HG03432 (cell line): ENCODE data around the gene CDK16.
A peak's percentile ranks its signal among the peaks of the same experiment; 100 is the strongest.

ENCODE experiments used
- ATAC-seq: cut with Tn5 transposase; IDR thresholded peaks from one replicate; pipeline ENCODE4 v1.9.1; 2021; ENCODE audit warnings: mild to moderate bottlenecking, moderate library complexity; ENCODE audit not compliant: unreplicated experiment

The CDK16 gene

DNA sequence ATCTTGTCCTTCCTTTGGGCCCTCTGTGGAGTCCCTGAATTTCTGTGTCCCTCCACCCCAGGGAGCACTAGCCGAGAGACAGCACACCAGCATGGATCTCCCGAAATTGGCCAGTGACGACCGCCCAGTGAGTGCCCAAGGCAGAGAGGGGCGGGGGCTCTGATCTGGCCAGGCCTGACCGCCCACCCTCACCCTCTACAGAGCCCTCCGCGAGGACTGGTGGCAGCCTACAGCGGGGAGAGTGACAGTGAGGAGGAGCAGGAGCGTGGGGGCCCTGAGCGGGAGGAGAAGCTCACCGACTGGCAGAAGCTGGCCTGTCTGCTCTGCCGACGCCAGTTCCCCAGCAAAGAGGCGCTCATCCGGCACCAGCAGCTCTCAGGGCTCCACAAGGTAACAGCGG lies 33.2 kb upstream of the CDK16 start:
- no peak for ATAC-seq

DNA sequence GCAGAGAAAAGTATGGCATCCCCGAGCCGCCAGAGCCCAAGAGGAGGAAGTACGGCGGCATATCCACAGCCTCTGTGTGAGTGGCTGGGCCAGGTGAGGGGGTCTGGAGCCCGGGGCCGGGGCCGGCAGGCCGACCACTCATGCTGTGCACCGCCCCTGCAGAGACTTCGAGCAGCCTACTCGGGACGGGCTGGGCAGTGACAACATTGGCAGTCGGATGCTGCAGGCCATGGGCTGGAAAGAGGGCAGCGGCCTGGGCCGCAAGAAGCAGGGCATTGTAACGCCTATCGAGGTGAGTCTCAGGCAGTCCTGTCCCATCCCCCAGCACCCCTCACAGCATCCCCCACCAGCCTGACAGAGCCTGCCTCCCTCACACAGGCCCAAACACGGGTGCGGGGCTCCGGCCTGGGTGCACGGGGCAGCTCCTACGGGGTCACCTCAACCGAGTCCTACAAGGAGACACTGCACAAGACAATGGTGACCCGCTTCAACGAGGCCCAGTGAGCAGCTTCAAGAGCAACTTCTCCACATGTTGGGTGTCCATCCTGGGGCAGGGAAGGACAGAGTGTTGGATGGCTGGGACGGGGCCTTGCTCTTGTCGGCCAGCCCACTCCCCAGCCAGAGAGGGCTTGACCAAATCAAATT lies 32.3 kb upstream of the CDK16 start:
- ATAC-seq = no peak

DNA sequence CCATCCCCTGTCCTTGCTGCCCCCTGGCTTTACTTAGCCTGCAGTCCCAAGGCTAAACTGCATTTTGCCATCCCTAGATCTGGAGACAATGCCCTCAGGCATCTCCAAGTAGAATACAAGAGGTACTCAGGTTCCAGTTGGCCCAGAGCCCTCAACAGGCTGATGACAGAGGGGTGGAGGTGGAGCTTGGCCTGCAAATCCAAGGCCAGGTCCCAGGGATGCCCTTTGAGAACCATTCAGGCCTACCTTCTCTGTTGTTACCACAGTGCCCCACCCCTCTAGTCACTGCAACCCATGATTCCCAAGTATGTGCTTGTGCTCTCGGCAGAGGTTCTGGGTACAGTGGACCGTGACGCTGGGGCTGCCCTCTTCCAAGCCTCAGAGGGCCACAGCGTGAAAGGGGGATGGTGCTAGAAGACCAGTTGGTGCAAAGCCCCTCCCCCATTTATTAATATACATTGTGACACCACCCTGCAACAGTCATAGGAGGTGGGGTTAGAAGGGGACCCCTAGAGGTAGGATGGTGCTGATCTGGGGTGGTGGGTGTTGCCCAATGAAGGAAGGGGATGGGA lies 31.3 kb upstream of the CDK16 start:
- ATAC-seq = no peak

DNA sequence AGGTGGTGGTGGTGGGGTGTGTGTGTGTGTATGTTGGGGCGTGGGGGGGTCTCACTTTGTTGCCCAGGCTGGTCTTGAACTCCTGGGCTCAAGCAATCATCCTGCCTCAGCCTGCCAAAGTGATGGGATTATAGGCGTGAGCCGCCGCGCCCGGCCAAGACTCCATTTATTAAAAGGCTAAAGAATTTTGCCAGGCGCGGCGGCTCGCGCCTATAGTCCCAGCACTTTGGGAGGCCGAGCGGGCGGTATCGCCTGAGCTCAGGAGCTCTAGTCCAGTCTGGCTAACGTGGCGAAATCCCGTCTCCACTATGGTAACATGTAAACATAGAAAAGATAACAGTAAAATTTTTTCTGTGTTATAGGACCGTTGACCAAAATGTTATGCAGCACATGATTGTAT lies 28.6 kb upstream of the CDK16 start:
- no peak for ATAC-seq

DNA sequence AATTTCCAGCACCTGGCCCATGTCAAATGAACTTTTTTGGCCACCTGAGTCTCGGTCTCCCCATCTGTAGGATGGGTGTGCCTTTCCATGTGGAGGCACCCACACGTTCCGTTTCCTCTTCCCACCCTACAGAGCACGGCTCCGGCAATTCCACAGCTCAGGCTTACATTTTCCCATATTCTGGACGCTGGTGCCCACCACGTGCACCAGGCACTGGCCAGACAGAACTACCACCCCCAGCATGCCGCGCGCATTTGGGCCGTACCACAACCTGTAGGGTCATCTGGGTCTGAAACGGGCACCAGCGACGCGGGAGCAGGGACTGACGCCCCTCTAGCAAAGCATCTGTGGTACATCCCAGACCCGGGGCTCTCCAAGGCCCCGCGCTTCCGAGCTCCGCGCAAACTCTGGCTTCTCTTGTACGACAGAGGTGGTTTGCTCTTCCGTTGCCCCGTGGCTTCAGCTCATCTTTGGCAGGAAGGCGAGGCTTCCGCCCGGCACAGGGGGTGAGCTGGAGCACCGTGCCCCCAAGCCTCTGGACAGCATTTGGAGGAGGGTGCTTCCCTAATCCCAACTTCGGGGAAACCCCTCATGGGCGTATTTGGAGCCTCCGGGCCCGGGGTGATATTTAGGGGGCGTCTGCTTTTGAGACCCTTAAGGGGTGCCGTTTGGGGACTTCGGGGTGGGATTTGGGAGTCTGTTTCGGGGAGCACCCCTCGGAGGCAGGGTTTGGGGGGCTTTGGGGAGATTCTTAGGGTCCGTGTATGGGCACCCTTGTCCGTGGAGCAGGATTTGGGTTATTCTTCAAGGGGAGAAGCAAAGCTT lies 27.8 kb upstream of the CDK16 start:
- ATAC-seq = peak; percentile 76

DNA sequence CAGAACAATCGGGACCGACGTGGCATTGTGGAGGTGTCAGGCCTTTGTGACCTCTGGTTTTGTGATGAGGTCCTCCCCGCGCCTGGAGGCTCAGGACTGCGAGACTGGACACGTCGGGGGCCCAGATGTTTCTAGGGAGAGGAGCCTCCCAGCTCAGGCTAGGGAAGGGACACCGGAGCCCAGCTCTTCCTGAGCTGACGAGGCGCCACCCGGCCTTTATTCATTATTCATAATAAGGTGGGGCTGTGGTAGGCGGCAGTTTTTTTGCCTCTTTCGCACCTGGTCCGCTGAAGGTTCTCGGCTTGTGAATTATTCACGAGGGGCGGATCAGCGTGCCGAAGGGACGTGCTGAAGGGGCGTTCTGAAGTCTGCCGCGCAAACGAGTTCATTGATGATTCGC lies 27.1 kb upstream of the CDK16 start:
- ATAC-seq = no peak

DNA sequence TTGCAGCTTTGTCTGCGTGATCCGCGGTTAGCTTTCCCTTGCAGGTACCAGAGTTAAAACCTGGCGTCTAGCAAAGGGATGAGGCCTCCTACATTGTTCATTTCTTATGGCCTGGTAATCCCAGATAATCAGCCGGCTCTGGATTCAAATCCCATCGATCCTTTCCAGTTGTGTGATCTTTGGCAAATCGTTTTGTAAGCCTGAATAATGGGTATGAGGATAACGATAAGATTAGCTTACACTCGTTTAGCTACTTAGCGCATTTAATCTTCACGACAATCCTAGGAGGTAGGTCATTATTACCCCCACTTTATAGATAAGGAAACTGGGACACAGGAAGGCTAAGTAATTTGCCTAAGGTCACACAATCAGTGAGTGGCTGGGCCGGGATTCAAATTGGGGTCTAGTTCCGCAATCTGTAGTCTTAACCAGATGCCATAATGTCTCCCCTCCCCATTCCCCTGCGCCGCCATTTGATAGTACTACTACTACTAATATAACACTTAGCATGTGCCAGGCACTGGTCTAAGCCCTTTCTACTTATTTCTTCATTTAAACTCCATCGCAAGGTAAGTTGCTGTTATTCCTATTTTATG lies 26.6 kb upstream of the CDK16 start:
- ATAC-seq = no peak

DNA sequence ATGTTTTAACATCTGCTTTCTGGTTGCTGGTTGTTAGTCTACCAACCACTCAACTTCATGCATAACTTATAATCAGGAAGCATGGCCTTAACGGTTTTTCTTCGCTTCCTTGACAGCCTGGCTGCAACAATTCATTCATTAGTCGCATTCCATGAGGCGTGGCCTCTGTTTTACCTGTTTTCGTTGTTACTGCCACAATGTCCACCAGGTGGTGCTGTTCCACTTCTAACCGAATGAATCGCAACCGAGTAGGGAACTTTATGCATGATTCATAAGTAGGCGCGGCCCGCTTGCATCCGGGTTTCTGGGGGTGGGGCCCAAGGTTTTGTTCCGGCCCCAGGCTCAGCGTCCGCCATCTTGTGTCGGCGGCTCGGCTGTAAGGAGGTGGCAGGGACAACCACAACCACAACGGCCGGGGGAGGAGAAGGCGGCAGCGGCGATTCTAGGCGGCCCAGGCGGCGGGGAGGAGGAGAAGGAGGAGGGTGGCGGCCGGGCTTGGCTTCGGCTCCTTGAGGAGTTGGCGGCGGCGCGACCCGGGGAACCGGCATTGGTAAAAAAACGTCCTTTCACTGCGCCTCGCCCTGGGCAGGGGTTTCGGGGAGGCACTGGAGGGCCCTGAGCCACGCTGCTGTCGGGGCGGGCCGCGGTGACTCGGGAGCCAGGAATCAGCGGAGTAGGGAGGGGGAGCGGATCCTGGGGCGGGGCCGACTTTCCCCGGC lies 24.8 kb upstream of the CDK16 start, which contains the start of gene UBA1:
Gene UBA1, plus strand, starts transcription at position 355 of the 719 bp plus-strand sequence. CDS start 4,974 bp downstream, outside the sequence.
- ATAC-seq = peak; percentile 70

DNA sequence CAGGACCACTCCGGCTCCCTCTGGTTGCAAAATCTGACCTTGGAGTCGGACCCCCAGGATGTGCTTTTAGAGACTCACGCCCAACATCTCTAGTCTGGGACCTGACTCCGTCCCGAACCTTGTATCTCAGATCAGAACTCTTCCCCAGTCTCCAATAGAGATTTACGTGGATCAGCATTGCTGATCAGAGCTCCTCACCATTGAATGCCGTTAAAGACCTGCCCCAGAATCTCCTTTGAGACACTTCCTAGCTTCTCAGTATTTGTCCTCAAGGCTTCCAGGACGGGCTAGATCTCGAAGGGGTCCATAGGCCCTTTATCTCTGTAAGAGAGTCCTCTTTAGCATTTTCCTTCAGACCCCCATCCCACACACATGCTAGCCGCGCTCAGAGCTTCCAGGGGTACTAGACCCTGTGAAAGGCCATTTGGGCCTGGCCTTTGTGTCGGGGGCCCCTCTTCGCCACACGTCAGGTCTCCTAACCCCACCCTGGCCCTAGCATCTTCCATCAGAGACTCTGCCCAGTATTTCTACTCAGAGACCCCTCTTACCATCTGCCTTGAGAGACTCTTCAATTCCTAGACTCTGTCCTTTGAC lies 24.2 kb upstream of the CDK16 start:
- no peak for ATAC-seq

DNA sequence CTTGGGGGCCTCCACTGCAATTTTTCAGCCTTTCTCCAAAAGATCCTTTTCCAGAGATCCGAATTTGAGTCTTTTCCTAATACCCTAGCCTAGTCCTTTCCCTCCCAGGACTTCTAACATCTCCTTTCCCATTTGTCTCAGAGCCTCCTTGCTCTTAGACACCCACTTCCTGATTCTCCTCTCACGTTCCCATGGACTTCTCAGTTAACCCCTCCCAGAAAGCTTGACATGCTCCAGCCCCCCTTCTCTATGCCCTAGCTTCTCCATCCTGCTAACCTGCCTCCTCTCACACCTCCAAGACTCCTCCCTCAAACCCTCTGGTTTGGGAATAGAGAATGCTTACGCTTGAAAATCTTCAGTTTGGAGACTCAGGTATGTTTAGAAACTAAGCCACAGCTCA lies 22.4 kb upstream of the CDK16 start:
- no peak for ATAC-seq

DNA sequence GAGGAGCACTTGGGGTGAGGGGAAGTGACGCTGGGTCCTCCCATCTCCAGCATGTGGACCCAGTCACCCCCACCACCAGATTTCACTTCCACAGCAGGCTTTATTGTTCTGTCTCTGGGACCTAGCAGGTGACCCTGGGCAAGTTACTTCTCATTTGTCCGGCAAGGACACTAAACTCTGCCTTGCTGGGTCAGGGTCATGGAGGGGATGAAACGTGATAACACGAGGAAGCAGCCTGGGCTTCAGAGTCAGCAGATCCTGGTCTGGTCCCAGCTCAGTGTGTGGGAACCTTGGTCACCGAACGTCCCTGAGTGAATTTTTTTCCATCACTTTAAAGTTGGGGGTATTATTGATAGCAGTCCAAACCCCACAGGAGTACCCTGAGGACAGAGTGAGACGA lies 21.0 kb upstream of the CDK16 start:
- ATAC-seq = no peak

DNA sequence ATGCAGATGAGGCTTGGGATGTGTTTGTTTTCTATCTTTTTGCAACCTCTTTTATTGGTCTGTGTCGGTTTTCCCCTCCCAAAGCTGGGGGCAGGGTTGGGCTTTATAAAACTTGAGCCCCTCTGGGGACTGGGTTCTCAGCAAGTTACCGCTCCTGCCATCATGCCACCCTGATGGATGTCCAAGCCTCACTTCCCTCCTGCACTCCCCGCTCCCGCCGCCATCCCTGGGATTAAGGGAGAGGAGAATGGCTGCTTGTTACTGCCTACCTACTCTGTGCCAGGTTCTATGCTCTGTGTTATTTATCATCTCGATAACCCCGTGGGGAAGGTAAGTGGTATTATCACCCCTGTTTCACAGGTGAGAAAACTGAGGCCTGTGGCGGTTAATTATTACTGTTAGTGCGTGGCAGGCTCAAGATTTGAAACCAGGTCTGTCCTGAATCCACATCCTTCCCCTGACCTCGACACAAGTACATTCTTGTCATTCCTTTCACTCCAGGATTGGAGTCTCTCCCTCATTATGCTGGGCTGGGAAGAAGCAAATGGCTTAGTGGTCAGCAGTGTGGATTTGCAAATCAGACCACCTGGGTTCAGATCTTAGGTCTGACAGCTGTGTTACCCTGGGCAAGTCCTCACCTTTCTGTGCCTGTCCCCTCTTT lies 20.3 kb upstream of the CDK16 start:
- ATAC-seq = no peak

DNA sequence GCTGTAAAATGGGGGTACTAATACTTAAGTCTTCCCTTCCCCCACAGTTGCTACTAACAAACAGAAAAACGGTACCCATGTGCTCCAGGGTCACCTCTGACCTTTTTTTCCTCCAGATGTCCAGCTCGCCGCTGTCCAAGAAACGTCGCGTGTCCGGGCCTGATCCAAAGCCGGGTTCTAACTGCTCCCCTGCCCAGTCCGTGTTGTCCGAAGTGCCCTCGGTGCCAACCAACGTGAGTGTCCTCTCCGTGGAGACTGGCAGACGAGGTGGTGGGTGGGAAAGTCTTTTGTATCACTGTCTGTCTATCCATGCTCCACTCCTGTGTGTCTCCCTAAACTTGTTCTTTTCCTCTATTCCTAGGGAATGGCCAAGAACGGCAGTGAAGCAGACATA lies 19.8 kb upstream of the CDK16 start:
- ATAC-seq = no peak

DNA sequence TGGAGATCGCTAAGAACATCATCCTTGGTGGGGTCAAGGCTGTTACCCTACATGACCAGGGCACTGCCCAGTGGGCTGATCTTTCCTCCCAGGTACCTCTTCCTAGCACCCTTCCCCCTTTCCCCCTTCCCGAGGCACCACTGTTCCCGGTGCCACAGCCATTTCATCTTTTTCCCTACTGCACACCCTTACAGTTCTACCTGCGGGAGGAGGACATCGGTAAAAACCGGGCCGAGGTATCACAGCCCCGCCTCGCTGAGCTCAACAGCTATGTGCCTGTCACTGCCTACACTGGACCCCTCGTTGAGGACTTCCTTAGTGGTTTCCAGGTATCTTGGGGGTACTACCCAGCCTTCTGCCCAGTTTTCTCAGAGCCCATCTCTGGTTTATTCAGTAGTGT lies 19.2 kb upstream of the CDK16 start:
- ATAC-seq = no peak

DNA sequence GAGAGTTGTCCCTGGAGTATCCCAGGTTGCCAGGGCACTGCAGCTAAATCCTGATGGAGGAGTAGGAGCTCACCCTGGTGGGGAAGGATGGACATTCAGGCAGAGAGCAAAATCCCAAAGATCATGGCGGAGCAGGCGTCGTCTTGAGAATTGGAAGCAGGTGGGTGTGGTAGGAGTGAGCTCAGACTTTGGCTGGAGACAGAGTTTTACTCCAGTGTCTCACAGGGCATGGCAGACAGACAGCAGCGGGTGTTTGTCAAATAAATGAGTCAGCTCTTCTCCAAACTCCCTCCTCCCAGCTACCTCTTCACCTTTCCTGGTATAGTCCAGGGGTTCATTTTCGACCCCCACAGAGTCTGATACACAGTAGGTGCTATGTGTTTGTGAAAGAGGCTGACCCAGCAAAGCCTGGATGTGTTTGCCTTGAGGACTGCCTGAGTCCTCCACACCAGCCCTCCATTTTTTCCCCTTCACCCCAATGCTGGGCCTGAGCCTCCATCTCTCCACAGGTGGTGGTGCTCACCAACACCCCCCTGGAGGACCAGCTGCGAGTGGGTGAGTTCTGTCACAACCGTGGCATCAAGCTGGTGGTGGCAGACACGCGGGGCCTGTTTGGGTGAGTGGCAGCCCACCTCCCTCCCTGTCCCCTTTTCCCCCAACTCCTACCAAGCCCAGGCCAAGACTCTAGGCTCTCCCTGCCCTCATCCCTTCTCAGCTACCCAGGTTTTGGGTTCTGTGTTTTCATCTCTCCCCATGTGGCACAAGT lies 17.9 kb upstream of the CDK16 start:
- no peak for ATAC-seq

DNA sequence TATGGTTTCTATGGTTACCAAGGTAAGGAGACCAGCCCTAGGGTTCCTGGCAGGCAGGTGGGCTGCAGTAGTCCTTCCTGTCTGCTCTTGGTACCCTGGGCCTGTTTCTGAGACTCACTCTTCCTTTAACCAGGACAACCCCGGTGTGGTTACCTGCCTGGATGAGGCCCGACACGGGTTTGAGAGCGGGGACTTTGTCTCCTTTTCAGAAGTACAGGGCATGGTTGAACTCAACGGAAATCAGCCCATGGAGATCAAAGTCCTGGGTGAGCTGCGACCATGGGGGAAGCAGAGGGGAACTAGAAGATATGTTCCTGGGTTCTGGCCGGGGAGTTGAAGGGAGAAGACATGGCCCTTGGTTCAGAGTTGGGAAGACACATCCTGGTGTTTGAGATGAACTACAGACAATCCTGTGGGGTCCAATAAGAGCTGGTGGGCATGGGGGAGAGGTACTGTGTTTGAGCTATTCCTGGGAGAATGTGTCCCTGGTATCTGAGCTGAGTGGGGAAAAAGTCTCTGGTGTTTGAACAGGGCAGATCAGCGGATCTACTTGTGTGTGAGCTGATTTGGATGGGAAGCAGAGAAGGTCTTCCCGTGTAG lies 17.0 kb upstream of the CDK16 start:
- ATAC-seq = no peak

DNA sequence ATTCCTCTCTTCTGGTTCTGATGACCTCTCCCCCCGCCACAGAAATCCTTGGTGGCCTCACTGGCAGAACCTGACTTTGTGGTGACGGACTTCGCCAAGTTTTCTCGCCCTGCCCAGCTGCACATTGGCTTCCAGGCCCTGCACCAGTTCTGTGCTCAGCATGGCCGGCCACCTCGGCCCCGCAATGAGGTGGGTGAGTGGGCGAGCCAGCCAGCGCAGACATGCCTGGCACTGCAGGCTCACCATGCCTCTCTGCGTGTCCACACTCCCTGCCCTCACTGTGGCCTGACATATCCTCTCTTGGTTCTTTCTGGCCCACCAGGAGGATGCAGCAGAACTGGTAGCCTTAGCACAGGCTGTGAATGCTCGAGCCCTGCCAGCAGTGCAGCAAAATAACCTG lies 16.2 kb upstream of the CDK16 start:
- no peak for ATAC-seq

DNA sequence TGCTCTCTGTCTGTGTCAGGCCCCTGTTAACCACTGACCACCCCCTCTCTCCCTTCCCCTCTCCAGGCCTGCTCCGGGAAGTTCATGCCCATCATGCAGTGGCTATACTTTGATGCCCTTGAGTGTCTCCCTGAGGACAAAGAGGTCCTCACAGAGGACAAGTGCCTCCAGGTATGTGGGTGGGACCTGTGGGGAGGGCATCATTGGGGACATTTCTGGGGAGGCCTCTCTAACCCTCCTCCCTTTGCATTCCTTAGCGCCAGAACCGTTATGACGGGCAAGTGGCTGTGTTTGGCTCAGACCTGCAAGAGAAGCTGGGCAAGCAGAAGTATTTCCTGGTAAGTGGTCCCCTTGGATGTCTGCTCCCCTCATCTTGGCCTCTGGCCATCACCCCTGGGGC lies 15.6 kb upstream of the CDK16 start:
- ATAC-seq = no peak

DNA sequence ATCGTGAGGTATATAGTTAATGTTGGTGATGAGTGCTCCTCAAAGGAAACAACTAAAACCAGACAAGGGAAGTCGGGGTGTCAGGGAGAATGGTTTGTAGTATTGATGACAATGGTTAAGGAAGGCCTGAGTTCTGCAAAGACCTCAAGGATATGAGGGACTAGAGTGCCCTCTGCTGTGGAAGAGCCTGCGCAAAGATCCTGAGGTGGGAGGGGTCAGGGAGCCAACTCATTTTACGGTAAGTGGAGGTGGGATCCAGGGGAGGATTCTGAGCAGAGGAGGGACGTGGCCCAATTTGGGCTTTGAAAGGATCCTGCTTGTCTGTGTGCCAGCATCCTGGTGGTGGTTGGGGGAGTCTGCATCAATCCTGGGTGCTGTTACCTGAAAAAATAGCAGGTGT lies 13.5 kb upstream of the CDK16 start:
- ATAC-seq = no peak
